PC-9 (cell line): ENCODE results near the gene FBRSL1.

ENCODE experiments used
- EZH2 ChIP-seq: fragments of 200-600 bp; sonication (generic); IDR thresholded peaks from 2 replicates; pipeline ENCODE4 v1.8.0; 2017; ENCODE audit warnings: antibody characterized with exemption, low read depth
- TF ChIP-seq, protein P1 (sequence below): fragments of 200-600 bp; sonication (generic); conservative IDR thresholded peaks from 2 replicates; pipeline ENCODE4 v1.6.1; 2017; ENCODE audit warnings: mixed run types, antibody characterized with exemption, mild to moderate bottlenecking, moderate library complexity

DNA sequence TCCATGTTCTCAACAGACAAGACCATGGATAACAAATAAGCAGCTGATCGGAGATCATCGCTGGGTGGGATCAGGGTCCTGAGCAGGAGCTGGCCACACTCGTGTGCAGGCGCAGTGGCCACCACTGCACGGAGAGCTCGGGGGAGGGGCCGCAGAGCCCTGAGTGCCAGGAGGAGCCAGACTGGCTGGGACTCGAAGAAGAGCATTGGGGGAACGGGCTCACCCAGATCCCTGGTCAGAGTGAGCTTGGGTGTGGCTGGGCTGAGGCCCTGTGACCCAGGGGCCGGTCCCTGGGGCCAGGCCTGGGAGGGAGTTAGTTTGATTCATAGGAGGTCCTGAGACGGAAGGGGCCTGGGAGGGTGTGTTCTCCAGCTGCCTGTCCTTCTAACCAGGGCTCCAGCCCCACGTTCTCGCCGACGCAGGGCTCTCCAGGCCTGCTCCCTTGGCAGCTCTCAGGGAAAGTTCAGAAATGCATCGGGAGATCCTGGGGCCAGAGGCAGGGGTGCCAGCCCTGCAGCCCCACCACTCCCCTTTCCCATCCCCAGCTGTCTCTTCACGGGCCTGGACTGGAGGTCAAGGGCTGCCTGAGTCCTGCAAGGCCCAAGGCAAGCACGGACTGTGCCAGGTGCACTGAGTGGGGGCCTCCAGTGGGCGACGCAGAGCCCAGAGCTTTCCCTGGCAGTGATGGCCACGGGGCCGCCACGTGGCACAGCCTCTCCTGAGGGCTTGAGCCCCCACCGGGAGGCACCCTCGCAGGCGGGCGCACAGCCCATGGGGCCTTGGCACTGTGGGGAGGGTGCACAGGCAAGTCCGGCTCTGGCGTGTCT lies 48.1 kb downstream of the FBRSL1 start:
- TF ChIP-seq, protein P1, sequence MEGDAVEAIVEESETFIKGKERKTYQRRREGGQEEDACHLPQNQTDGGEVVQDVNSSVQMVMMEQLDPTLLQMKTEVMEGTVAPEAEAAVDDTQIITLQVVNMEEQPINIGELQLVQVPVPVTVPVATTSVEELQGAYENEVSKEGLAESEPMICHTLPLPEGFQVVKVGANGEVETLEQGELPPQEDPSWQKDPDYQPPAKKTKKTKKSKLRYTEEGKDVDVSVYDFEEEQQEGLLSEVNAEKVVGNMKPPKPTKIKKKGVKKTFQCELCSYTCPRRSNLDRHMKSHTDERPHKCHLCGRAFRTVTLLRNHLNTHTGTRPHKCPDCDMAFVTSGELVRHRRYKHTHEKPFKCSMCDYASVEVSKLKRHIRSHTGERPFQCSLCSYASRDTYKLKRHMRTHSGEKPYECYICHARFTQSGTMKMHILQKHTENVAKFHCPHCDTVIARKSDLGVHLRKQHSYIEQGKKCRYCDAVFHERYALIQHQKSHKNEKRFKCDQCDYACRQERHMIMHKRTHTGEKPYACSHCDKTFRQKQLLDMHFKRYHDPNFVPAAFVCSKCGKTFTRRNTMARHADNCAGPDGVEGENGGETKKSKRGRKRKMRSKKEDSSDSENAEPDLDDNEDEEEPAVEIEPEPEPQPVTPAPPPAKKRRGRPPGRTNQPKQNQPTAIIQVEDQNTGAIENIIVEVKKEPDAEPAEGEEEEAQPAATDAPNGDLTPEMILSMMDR: no peak
- TF ChIP-seq EZH2: no peak
